Ramos (cell line): ENCODE results near the gene SPDYE2.
"Not testable (repeated sequence)": the region's sequence is repeated elsewhere in the genome, so short reads cannot be mapped to it uniquely, and the experiment has no call there.

Experiments
- in situ Hi-C: fragments of 300-500 bp; cut with MboI; formaldehyde crosslinking; loops from one replicate; pipeline ENCODE4 v1.14.3; 2022; ENCODE audit warnings: low sequenced_read_pairs; ENCODE audit not compliant: unreplicated experiment

SPDYE2 gene

GRCh38 chr7:102535062-102535615 is 15.9 kb upstream of the SPDYE2 start:
- in situ Hi-C loops, result not testable (repeated sequence)

- in situ Hi-C loops, result not testable (repeated sequence)
Measured at GRCh38 chr7:102540604-102541003, 10.4 kb upstream of the SPDYE2 start.

GRCh38 chr7:102542083-102542482 is 8.9 kb upstream of the SPDYE2 start:
- in situ Hi-C loops, result not testable (repeated sequence)

GRCh38 chr7:102542771-102543170 is 8.3 kb upstream of the SPDYE2 start:
- in situ Hi-C loops, result not testable (repeated sequence)

- in situ Hi-C loops, result not testable (repeated sequence)
Measured at GRCh38 chr7:102543596-102543995, 7.4 kb upstream of the SPDYE2 start, which contains the start of gene UPK3BL2. Gene UPK3BL2 (minus strand): TSS chr7:102543696. CDS start chr7:102543636, 60 bp downstream.

GRCh38 chr7:102544372-102544771 is 6.7 kb upstream of the SPDYE2 start:
- in situ Hi-C loops, result not testable (repeated sequence)

GRCh38 chr7:102545288-102545687 is 5.7 kb upstream of the SPDYE2 start:
- in situ Hi-C loops, result not testable (repeated sequence)

GRCh38 chr7:102546353-102546752 is 4.7 kb upstream of the SPDYE2 start:
- in situ Hi-C loops, result not testable (repeated sequence)

- in situ Hi-C loops, result not testable (repeated sequence)
Measured at GRCh38 chr7:102568620-102569019, 17.6 kb downstream of the SPDYE2 start.

GRCh38 chr7:102572261-102573239 is 21.5 kb downstream of the SPDYE2 start, which contains the start of gene POLR2J3:
Gene POLR2J3 (minus strand): TSS chr7:102572583. CDS start chr7:102572521, 62 bp downstream.
- in situ Hi-C loops, result not testable (repeated sequence)

- in situ Hi-C loops, result not testable (repeated sequence)
Measured at GRCh38 chr7:102574607-102575006, 23.6 kb downstream of the SPDYE2 start.

GRCh38 chr7:102576363-102576762 is 25.3 kb downstream of the SPDYE2 start:
- in situ Hi-C loops, result not testable (repeated sequence)

GRCh38 chr7:102577315-102578240 is 26.6 kb downstream of the SPDYE2 start:
- in situ Hi-C loops, result not testable (repeated sequence)

GRCh38 chr7:102578486-102578885 is 27.5 kb downstream of the SPDYE2 start:
- in situ Hi-C loops, result not testable (repeated sequence)

GRCh38 chr7:102581722-102582121 is 30.7 kb downstream of the SPDYE2 start:
- in situ Hi-C loops, result not testable (repeated sequence)

- in situ Hi-C loops, result not testable (repeated sequence)
Measured at GRCh38 chr7:102583495-102583894, 32.5 kb downstream of the SPDYE2 start.

GRCh38 chr7:102589857-102590256 is 38.8 kb downstream of the SPDYE2 start:
- in situ Hi-C loops, result not testable (repeated sequence)

GRCh38 chr7:102592477-102593019 is 41.5 kb downstream of the SPDYE2 start:
- in situ Hi-C loops, result not testable (repeated sequence)

- in situ Hi-C loops, result not testable (repeated sequence)
Measured at GRCh38 chr7:102593637-102594334, 42.8 kb downstream of the SPDYE2 start.
